SK-N-SH (cell line): Measurements from ENCODE around the gene RFPL1. TPM values are rescaled to one million over a fixed set of nuclear protein-coding genes. Genes with fewer than 3 reads are reported as not detected.

Experiments used
- CTCF ChIA-PET: fragments of 300-600, 350-600 bp; formaldehyde crosslinking; extraction: SDS; loops from one replicate; lab custom pipeline; 2021; lab: Yijun Ruan, JAX
- POLR2A ChIA-PET: fragments of 350-600 bp; sonication (Branson Sonifier 250); formaldehyde crosslinking; extraction: SDS; loops from one replicate; lab custom pipeline; 2020; ENCODE audit warnings: antibody characterized with exemption, inconsistent platforms; lab: Yijun Ruan, JAX
- DNase-seq: peaks from one replicate; pipeline ENCODE4 v3.0.0; 2012
- H2AFZ ChIP-seq: fragments of 200-600 bp; sonication (generic); 2 replicates; pipeline ENCODE4 v1.8.1; 2016; ENCODE audit warnings: antibody characterized with exemption, mild to moderate bottlenecking, low read depth
- H3F3A ChIP-seq: fragments of 200-600 bp; sonication (generic); replicated peaks from 2 replicates; pipeline ENCODE3; 2016; ENCODE audit warnings: antibody characterized with exemption, mild to moderate bottlenecking; ENCODE audit not compliant: insufficient read depth
- H3K27ac ChIP-seq, 2 experiments: fragments of 200-500 bp in 1 of 2; fragments of 200-600 bp in 1 of 2; sonication (Bioruptor generic) in 1 of 2; sonication (generic), shearing (Covaris generic) in 1 of 2; 2 replicates each; pipeline versions ENCODE4 v1.5.1 to v1.6.1; 2014 to 2016; ENCODE audit warnings: low read depth in 2 of 2, inconsistent platforms in 1 of 2, low read length in 1 of 2, mild to moderate bottlenecking in 1 of 2, mixed read lengths in 1 of 2
- H3K27me3 ChIP-seq: fragments of 200-600 bp; sonication (generic), shearing (Covaris generic); 2 replicates; pipeline ENCODE4 v1.6.1; 2016; ENCODE audit warnings: mixed run types; ENCODE audit not compliant: insufficient read depth
- H3K36me3 ChIP-seq, 2 experiments: fragments of 200-500 bp in 1 of 2; fragments of 200-600 bp in 1 of 2; sonication (Bioruptor generic) in 1 of 2; sonication (generic) in 1 of 2; replicated peaks in 1 of 2; 2 replicates each; pipeline versions ENCODE3 to v1.5.1; 2014 to 2016; ENCODE audit warnings: low read length in 1 of 2, mild to moderate bottlenecking in 1 of 2; ENCODE audit not compliant: insufficient read depth in 2 of 2, control insufficient read depth in 1 of 2
- H3K4me1 ChIP-seq, 2 experiments: fragments of 200-500 bp in 1 of 2; fragments of 200-600 bp in 1 of 2; sonication (Bioruptor generic) in 1 of 2; sonication (generic), shearing (Covaris generic) in 1 of 2; 2 replicates each; pipeline versions ENCODE4 v1.5.1 to v1.6.1; 2014 to 2016; ENCODE audit warnings: low read depth in 1 of 2, low read length in 1 of 2, mixed run types in 1 of 2; ENCODE audit not compliant: insufficient read depth in 2 of 2, control insufficient read depth in 1 of 2
- H3K4me2 ChIP-seq: fragments of 200-600 bp; sonication (generic), shearing (Covaris generic); 2 replicates; pipeline ENCODE4 v1.6.1; 2017; ENCODE audit warnings: mixed run types
- H3K4me3 ChIP-seq, 2 experiments: fragments of 200-500 bp in 1 of 2; fragments of 200-600 bp in 1 of 2; sonication (Bioruptor generic) in 1 of 2; sonication (generic), shearing (Covaris generic) in 1 of 2; 2 replicates each; pipeline versions ENCODE4 v1.5.1 to v1.8.1; 2014 to 2016; ENCODE audit warnings: low read depth in 2 of 2, inconsistent platforms in 1 of 2, low read length in 1 of 2, mild to moderate bottlenecking in 1 of 2, mixed read lengths in 1 of 2, moderate library complexity in 1 of 2
- H3K79me2 ChIP-seq: fragments of 200-600 bp; sonication (generic); 2 replicates; pipeline ENCODE4 v1.8.1; 2017; ENCODE audit warnings: mild to moderate bottlenecking; ENCODE audit not compliant: insufficient read depth
- H3K9ac ChIP-seq: fragments of 200-600 bp; sonication (generic); 2 replicates; pipeline ENCODE4 v1.6.1; 2017; ENCODE audit warnings: mixed run types
- H3K9me2 ChIP-seq: fragments of 200-600 bp; sonication (generic); 2 replicates; pipeline ENCODE4 v1.6.1; 2017; ENCODE audit warnings: mixed run types
- H3K9me3 ChIP-seq: fragments of 200-600 bp; sonication (generic); 2 replicates; pipeline ENCODE4 v1.6.1; 2017; ENCODE audit warnings: mixed run types, mild to moderate bottlenecking, moderate library complexity
- H4K20me1 ChIP-seq: fragments of 200-600 bp; sonication (generic); 2 replicates; pipeline ENCODE4 v1.6.1; 2017; ENCODE audit warnings: mild to moderate bottlenecking, mixed run types; ENCODE audit not compliant: insufficient read depth
- EZH2phosphoT487 ChIP-seq: fragments of 200-600 bp; sonication (generic); IDR thresholded peaks from 2 replicates; pipeline ENCODE4 v1.6.1; 2017; ENCODE audit warnings: low read depth, mixed run types, mild to moderate bottlenecking, antibody characterized with exemption, moderate library complexity, borderline replicate concordance
- GABPA ChIP-seq: IDR thresholded peaks from 2 replicates; pipeline ENCODE4 v1.4.0; 2012; ENCODE audit warnings: low read depth, mild to moderate bottlenecking
- GATA2 ChIP-seq: sonication (generic); formaldehyde crosslinking; IDR thresholded peaks from 2 replicates; pipeline ENCODE4 v1.5.0; 2020; ENCODE audit warnings: mild to moderate bottlenecking, missing genetic modification reagents
- MEF2A ChIP-seq: IDR thresholded peaks from 2 replicates; pipeline ENCODE4 v1.4.0; 2012; ENCODE audit warnings: low read depth, borderline replicate concordance
- NFIC ChIP-seq: IDR thresholded peaks from 2 replicates; pipeline ENCODE4 v1.4.0; 2012; ENCODE audit warnings: borderline replicate concordance
- POLR2AphosphoS5 ChIP-seq: IDR thresholded peaks from 2 replicates; pipeline ENCODE4 v1.6.1; 2012; ENCODE audit warnings: low read depth, low read length
- RCOR1 ChIP-seq: fragments of 150-350 bp; IDR thresholded peaks from 2 replicates; pipeline ENCODE4 v1.6.1; 2017; ENCODE audit warnings: antibody characterized with exemption, low read length
- RXRA ChIP-seq: IDR thresholded peaks from 2 replicates; pipeline ENCODE4 v1.4.0; 2012; ENCODE audit warnings: low read depth, mild to moderate bottlenecking, borderline replicate concordance
- TAF1 ChIP-seq: IDR thresholded peaks from 2 replicates; pipeline ENCODE4 v1.6.1; 2012; ENCODE audit warnings: low read depth, mild to moderate bottlenecking, low read length, moderate library complexity, borderline replicate concordance
- TEAD4 ChIP-seq: IDR thresholded peaks from 2 replicates; pipeline ENCODE4 v1.4.0; 2012; ENCODE audit warnings: mild to moderate bottlenecking, borderline replicate concordance; ENCODE audit not compliant: insufficient read depth
- YY1 ChIP-seq: IDR thresholded peaks from 2 replicates; pipeline ENCODE4 v1.4.0; 2012; ENCODE audit warnings: low read depth, mild to moderate bottlenecking
- WGBS: methylation state at CpG from one replicate; pipeline ENCODE4 v1.1.6; 2017; ENCODE audit warnings: low lambda C conversion rate; 5-methylcytosine and 5-hydroxymethylcytosine counted together
- polyA plus RNA-seq, 3 experiments: library from polyadenylated mRNA; depleted of rRNA; stranded (reverse); fragments of >200 nt; gene quantifications; 2 replicates each; pipeline ENCODE4 v1.2.3, GENCODE V29; 2012
- TF ChIP-seq, protein P1 (sequence below): fragments of 150-350 bp; IDR thresholded peaks from 2 replicates; pipeline ENCODE4 v1.6.1; 2017; ENCODE audit warnings: antibody characterized with exemption, low read length, low read depth, borderline replicate concordance
- TF ChIP-seq, protein P2 (sequence below): IDR thresholded peaks from 2 replicates; pipeline ENCODE4 v1.6.1; 2012; ENCODE audit warnings: mild to moderate bottlenecking, low read depth, low read length, moderate library complexity

Gene RFPL1
- polyA plus RNA-seq, 1 of the 3 experiments (the other 2 are of a cell fraction): not detected

DNA sequence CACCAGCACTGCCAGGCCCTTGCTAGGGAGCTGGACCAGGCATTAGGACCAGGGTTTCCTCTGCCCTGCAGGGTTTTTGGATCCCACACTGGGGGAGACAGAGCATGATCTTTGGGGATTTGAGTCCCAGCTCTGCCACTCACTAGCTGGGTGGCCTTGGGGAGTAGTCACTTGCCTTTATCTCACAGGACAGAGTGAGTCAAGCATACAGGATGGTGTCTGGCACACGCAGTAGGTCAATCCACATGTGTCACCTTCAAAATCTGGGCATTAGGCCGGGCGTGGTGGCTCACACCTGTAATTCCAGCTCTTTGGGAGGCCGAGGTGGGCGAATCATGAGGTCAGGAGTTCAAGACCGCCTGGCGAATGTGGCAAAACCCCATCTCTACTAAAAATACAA, 44.3 kb downstream of the RFPL1 start:
- H3K27me3 ChIP-seq: peaks cover 9% of the 10 kb centered on the region; the same call in 1 of the 2 replicates
- 86% methylated on average over 5 of the region's 7 CpGs for WGBS
- H4K20me1 ChIP-seq: 0 out of 2 replicates have a peak, but pooled peaks cover 5% of the 10 kb centered on the region
- ChIA-PET CTCF (interaction anchor here (1.0 to 3.0 kb wide), 4 partner anchors 14 to 87 kb away, joined by 3 to 9 read pairs (median 3); no protein-coding TSS in a partner anchor), POLR2A (interaction anchor here (1.5 kb wide), 1 partner anchor 71 kb away, joined by 4 read pairs; the partner anchor contains the start of gene THOC5)
- H2AFZ ChIP-seq: no peak overlapping the region
- H3K9ac ChIP-seq: no peak overlapping the region
- no peaks in the 10 kb centered on the region for H3K9me3 ChIP-seq
- no peak overlapping the region for H3K4me2 ChIP-seq
- no peaks in the 10 kb centered on the region for H3K36me3 ChIP-seq
- no peak for DNase-seq
- peaks cover 0 to 29% of the 10 kb centered on the region in 2 experiments; a peak in 1 of 4 replicates for H3K4me1 ChIP-seq
- no peak overlapping the region for H3K4me3 ChIP-seq
- no peaks in the 10 kb centered on the region for H3F3A ChIP-seq
- H3K9me2 ChIP-seq: no peaks in the 10 kb centered on the region
- no peaks in the 10 kb centered on the region for H3K79me2 ChIP-seq
- TF ChIP-seq, protein P1, sequence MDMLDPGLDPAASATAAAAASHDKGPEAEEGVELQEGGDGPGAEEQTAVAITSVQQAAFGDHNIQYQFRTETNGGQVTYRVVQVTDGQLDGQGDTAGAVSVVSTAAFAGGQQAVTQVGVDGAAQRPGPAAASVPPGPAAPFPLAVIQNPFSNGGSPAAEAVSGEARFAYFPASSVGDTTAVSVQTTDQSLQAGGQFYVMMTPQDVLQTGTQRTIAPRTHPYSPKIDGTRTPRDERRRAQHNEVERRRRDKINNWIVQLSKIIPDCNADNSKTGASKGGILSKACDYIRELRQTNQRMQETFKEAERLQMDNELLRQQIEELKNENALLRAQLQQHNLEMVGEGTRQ: no peak
- TF ChIP-seq RCOR1 (no peak), NFIC (no peak), RXRA (no peak)
- no peak overlapping the region for H3K27ac ChIP-seq

DNA sequence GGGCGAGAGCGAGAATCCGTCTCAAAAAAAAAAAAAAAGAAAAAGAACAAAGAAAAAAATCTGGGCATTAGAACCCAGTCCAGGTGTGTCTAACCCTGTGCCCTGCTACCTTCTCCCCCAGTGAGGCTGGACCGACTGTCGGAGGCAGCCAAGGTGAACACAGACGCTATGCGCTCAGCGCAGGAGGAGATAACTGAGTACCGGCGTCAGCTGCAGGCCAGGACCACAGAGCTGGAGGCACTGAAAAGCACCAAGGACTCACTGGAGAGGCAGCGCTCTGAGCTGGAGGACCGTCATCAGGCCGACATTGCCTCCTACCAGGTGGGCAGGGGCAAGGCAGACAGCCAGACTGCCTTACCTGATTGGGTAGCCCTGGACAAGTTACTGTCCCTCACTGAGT, 44.9 kb downstream of the RFPL1 start:
- no peak overlapping the region for H3K4me2 ChIP-seq
- H3K9me3 ChIP-seq: no peaks in the 10 kb centered on the region
- no peaks in the 10 kb centered on the region for H3F3A ChIP-seq
- peaks cover 0 to 23% of the 10 kb centered on the region in 2 experiments; a peak in 1 of 4 replicates for H3K4me1 ChIP-seq
- H3K9me2 ChIP-seq: no peaks in the 10 kb centered on the region
- H3K27ac ChIP-seq: no peak overlapping the region
- H3K27me3 ChIP-seq: peaks cover 9% of the 10 kb centered on the region; the same call in 1 of the 2 replicates
- 0 out of 2 replicates have a peak, but pooled peaks cover under 1% of the 10 kb centered on the region for H4K20me1 ChIP-seq
- POLR2A ChIA-PET: interaction anchor here (1.5 kb wide), 1 partner anchor 70 kb away, joined by 4 read pairs; the partner anchor contains the start of gene THOC5
- TF ChIP-seq, protein P2, sequence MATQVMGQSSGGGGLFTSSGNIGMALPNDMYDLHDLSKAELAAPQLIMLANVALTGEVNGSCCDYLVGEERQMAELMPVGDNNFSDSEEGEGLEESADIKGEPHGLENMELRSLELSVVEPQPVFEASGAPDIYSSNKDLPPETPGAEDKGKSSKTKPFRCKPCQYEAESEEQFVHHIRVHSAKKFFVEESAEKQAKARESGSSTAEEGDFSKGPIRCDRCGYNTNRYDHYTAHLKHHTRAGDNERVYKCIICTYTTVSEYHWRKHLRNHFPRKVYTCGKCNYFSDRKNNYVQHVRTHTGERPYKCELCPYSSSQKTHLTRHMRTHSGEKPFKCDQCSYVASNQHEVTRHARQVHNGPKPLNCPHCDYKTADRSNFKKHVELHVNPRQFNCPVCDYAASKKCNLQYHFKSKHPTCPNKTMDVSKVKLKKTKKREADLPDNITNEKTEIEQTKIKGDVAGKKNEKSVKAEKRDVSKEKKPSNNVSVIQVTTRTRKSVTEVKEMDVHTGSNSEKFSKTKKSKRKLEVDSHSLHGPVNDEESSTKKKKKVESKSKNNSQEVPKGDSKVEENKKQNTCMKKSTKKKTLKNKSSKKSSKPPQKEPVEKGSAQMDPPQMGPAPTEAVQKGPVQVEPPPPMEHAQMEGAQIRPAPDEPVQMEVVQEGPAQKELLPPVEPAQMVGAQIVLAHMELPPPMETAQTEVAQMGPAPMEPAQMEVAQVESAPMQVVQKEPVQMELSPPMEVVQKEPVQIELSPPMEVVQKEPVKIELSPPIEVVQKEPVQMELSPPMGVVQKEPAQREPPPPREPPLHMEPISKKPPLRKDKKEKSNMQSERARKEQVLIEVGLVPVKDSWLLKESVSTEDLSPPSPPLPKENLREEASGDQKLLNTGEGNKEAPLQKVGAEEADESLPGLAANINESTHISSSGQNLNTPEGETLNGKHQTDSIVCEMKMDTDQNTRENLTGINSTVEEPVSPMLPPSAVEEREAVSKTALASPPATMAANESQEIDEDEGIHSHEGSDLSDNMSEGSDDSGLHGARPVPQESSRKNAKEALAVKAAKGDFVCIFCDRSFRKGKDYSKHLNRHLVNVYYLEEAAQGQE: no peak
- TF ChIP-seq POLR2AphosphoS5 (no peak), YY1 (no peak), MEF2A (no peak), TAF1 (no peak), GABPA (no peak), EZH2phosphoT487 (no peak), TEAD4 (no peak), NFIC (no peak), GATA2 (CRISPR knock-in tag) (no peak)
- TF ChIP-seq, protein P1: no peak
- H3K9ac ChIP-seq: no peak overlapping the region
- no peak overlapping the region for H2AFZ ChIP-seq
- no peaks in the 10 kb centered on the region for H3K79me2 ChIP-seq
- H3K36me3 ChIP-seq: no peaks in the 10 kb centered on the region
- WGBS: 95% methylated on average over 13 of the region's 13 CpGs
- CTCF ChIA-PET: no interaction called here
- no peak for DNase-seq
- H3K4me3 ChIP-seq: no peak overlapping the region
